Spleen (tissue), 11 donors: Measurements from ENCODE around the gene LRRC4B. TPM values are rescaled to one million over a fixed set of nuclear protein-coding genes. Genes with fewer than 3 reads are reported as not detected.

Experiments used
- DNase-seq: peaks from one replicate; pipeline ENCODE4 v3.0.0-alpha.2; 2020
- H3K27ac ChIP-seq, 8 donors: fragments of 200-600 bp; sonication (generic) in 7 of 8; 1 replicate in 4 of 8; 2 replicates in 4 of 8; pipeline versions ENCODE4 v1.5.0 to v1.8.0; 2016 to 2021; ENCODE audit warnings: inconsistent platforms in 4 of 8, mild to moderate bottlenecking in 4 of 8, moderate library complexity in 1 of 8
- H3K27me3 ChIP-seq, 7 donors: fragments of 200-600 bp; sonication (generic) in 6 of 7; replicated peaks in 1 of 7; 1 replicate in 4 of 7; 2 replicates in 3 of 7; pipeline versions ENCODE4 v1.5.0 to v1.8.0; 2016 to 2021; ENCODE audit warnings: inconsistent platforms in 3 of 7, mild to moderate bottlenecking in 1 of 7
- H3K36me3 ChIP-seq, 6 donors: fragments of 200-600 bp; sonication (generic) in 5 of 6; 1 replicate in 4 of 6; 2 replicates in 2 of 6; pipeline versions ENCODE4 v1.5.0 to v1.8.0; 2016 to 2021; ENCODE audit warnings: inconsistent platforms in 2 of 6
- H3K4me1 ChIP-seq, 6 donors: fragments of 200-600 bp; sonication (generic) in 5 of 6; 1 replicate in 3 of 6; 2 replicates in 3 of 6; pipeline versions ENCODE4 v1.5.0 to v1.8.0; 2016 to 2021; ENCODE audit warnings: inconsistent platforms in 3 of 6
- H3K4me3 ChIP-seq, 8 donors: fragments of 200-600 bp; sonication (generic) in 7 of 8; 1 replicate in 4 of 8; 2 replicates in 4 of 8; pipeline versions ENCODE4 v1.5.0 to v1.8.0; 2016 to 2021; ENCODE audit warnings: inconsistent platforms in 4 of 8, mild to moderate bottlenecking in 4 of 8, moderate library complexity in 2 of 8
- H3K9me3 ChIP-seq, 8 donors: fragments of 200-600 bp; sonication (generic) in 7 of 8; 1 replicate in 4 of 8; 2 replicates in 4 of 8; pipeline versions ENCODE4 v1.5.0 to v1.8.0; 2016 to 2021; ENCODE audit warnings: inconsistent platforms in 4 of 8
- CTCF ChIP-seq, 11 experiments: fragments of 200-600 bp in 7 of 11; fragments of 450-650 bp in 4 of 11; sonication (generic) in 4 of 11; IDR thresholded peaks in 8 of 11; conservative IDR thresholded peaks in 3 of 11; 1 replicate in 7 of 11; 2 replicates in 4 of 11; pipeline versions ENCODE4 v1.4.0 to v1.8.0; 2016 to 2021; ENCODE audit warnings: antibody characterized with exemption in 11 of 11, inconsistent platforms in 4 of 11, mild to moderate bottlenecking in 1 of 11
- POLR2A ChIP-seq, 3 donors: fragments of 450-650 bp; IDR thresholded peaks; one replicate each; pipeline ENCODE4 v1.5.1; 2017; ENCODE audit warnings: antibody characterized with exemption in 3 of 3, mild to moderate bottlenecking in 1 of 3
- POLR2AphosphoS5 ChIP-seq, 3 donors: sonication (generic); formaldehyde crosslinking; IDR thresholded peaks; one replicate each; pipeline ENCODE4 v1.5.1; 2017; ENCODE audit warnings: antibody characterized with exemption in 3 of 3
- WGBS, 5 donors: extraction: QIAGEN DNeasy Blood & Tissue Kit in 3 of 5; methylation state at CpG; one replicate each; pipeline versions ENCODE4 v1.1.5 to v1.1.7; 2013 to 2018; 5-methylcytosine and 5-hydroxymethylcytosine counted together
- intact Hi-C: fragments of 100-400 bp; cut with DNase I; formaldehyde crosslinking; loops from one replicate; pipeline ENCODE4 v1.15.0; 2023; ENCODE audit warnings: low total_unique reads
- polyA plus RNA-seq, 3 donors: library from polyadenylated mRNA; stranded (reverse); fragments of 200-250 nt; gene quantifications; one replicate each; pipeline ENCODE4 v1.2.1, GENCODE V29; 2013
- total RNA-seq, 7 donors: library from RNA; depleted of rRNA in 3 of 7; stranded (reverse); fragments of >200 nt in 3 of 7; fragmentation: NEBNext Ultra II Directional in 4 of 7; extraction: Animal tissue kit (Norgen Biotek cat#: 25700) in 4 of 7; gene quantifications; one replicate each; pipeline versions ENCODE4 v1.1.0 to v1.2.1, GENCODE V29; 2016 to 2021
- donor health status: healthy with polysubstance abuse.
- donor health status: DM: no; HTN: no; CAD: no; lungs with moderate emphysema.
- donor health status: DM: no; HTN: no; CAD: no.
- donor health status: Bipolar disorder and iron deficiency.
- donor health status: healthy.
- donor health status: DM: no; HTN: no; CAD: no.
- donor health status: DM: yes; HTN: yes; CAD: no.

The LRRC4B gene
- total and polyA plus RNA-seq, 10 donors, result 0.20 to 2.3 (median 0.97) TPM

- Histone ChIP-seq H3K27ac (no peak overlapping the region), H3K4me1 (peaks cover 0 to 25% (median 11%) of the 10 kb centered on the region in 6 donors), H3K4me3 (no peak overlapping the region), H3K9me3 (no peaks in the 10 kb centered on the region), H3K27me3 (peaks cover 0 to 8% (median 0%) of the 10 kb centered on the region in 7 donors), H3K36me3 (peaks cover 0 to 11% (median 2%) of the 10 kb centered on the region in 6 donors)
- DNase-seq, result peak; percentile 14
- WGBS, 5 donors, result 61 to 74% (median 68%) methylated on average over 6 to 7 of the region's 7 CpGs
- intact Hi-C loops, result no loop called here
- TF ChIP-seq POLR2A (IDR thresholded peaks at IDR 0.05) (no peak), CTCF (IDR thresholded peaks at IDR 0.05 in 8 of 11, conservative IDR thresholded peaks at IDR 0.05 in 3 of 11) (no peak), POLR2AphosphoS5 (IDR thresholded peaks at IDR 0.05) (no peak)
These were observed 73.8 kb downstream of the LRRC4B start for GRCh38 chr19:50494186-50495019.

DNA sequence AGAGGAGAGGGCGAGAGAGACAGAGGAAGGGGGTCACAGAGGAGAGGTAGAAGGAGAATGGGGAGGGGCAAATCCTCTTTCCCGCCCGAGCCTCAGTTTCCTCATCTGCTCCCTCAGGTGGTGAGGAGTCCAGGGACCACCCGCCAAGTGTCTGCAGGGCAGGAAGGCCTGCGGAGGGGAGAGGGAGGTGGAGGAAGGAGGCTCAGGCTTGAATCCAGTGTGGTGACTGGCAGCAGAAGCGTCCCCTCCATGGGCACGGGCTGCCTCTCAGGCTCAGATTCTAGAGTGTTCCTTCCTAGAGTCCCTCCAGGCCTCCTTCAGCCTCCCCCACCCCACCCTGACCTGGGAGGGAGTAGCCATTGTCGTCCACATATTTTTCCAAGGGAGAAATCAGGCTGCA is 75.1 kb downstream of the LRRC4B start:
- 65 to 82% (median 78%) methylated on average over 7 to 8 of the region's 8 CpGs for WGBS, 5 donors
- H3K4me3 ChIP-seq, result no peak overlapping the region
- peak; percentile 29 for DNase-seq
- H3K36me3 ChIP-seq, result peaks cover 0 to 11% (median 2%) of the 10 kb centered on the region in 6 donors
- no peak for TF ChIP-seq POLR2A (IDR thresholded peaks at IDR 0.05)
- no peak for TF ChIP-seq CTCF (IDR thresholded peaks at IDR 0.05 in 8 of 11, conservative IDR thresholded peaks at IDR 0.05 in 3 of 11)
- no peak for TF ChIP-seq POLR2AphosphoS5 (IDR thresholded peaks at IDR 0.05)
- H3K27me3 ChIP-seq, result peaks cover 0 to 8% (median 0%) of the 10 kb centered on the region in 7 donors
- intact Hi-C loops, result no loop called here
- peaks cover 0 to 29% (median 11%) of the 10 kb centered on the region in 6 donors for H3K4me1 ChIP-seq
- no peak overlapping the region for H3K27ac ChIP-seq
- no peaks in the 10 kb centered on the region for H3K9me3 ChIP-seq

DNA sequence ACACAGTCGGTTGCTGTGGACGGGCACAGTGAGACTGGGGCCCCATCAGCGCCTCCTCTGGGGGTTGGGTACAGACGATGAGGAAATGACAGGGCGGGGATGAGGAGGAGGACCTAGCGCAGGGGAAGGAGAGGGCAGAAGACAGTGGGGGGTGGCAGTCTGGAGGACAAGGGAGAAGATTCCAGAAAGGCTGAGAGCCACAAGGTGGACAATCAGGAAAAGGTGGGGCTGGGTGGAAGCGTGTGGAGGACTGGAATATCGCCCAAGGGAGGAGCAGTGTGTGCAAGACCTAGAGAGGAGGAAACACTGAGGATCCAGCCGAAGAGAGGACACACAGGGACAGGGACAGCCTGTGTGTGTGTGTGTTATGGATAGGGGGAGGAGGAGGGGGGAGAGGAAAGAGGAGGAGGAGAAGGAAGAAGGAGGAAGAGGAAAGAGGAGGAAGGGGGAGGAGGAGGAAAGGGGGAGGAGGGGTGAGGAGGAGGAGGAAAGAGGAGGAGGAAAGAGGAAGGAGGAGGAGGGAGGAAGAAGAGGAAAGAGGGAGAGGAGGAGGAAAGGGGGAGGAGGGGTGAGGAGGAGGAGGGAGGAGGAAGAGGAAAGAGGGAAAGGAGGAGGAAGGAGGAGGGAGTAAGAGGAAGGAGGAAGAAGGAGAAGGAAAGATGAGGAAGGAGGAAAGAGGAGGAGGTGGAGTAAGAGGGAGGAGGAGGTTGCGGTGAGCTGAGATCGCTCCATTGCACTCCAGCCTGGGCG is 75.8 kb downstream of the LRRC4B start:
- DNase-seq, result no peak
- intact Hi-C loops, result no loop called here
- peak in 2 of 3 donors; percentile 37 to 41 for TF ChIP-seq POLR2AphosphoS5 (IDR thresholded peaks at IDR 0.05)
- TF ChIP-seq POLR2A (IDR thresholded peaks at IDR 0.05), result no peak
- no peak for TF ChIP-seq CTCF (IDR thresholded peaks at IDR 0.05 in 8 of 11, conservative IDR thresholded peaks at IDR 0.05 in 3 of 11)
- WGBS, 5 donors, result 1 to 26% (median 7%) methylated on average over 9 to 12 of the region's 12 CpGs
- Histone ChIP-seq H3K4me3 (no peak overlapping the region), H3K27ac (no peak overlapping the region), H3K9me3 (no peaks in the 10 kb centered on the region), H3K27me3 (peaks cover 0 to 11% (median 0%) of the 10 kb centered on the region in 7 donors), H3K4me1 (peaks cover 0 to 29% (median 11%) of the 10 kb centered on the region in 6 donors), H3K36me3 (peaks cover 0 to 11% (median 2%) of the 10 kb centered on the region in 6 donors)
